ENCODE data around the gene TMSB15B. TPM values are rescaled to one million over a fixed set of nuclear protein-coding genes. Genes with fewer than 3 reads are reported as not detected.

TMSB15B gene
- total RNA-seq, 1 experiment from 2014 or later = 0.39 TPM

DNA sequence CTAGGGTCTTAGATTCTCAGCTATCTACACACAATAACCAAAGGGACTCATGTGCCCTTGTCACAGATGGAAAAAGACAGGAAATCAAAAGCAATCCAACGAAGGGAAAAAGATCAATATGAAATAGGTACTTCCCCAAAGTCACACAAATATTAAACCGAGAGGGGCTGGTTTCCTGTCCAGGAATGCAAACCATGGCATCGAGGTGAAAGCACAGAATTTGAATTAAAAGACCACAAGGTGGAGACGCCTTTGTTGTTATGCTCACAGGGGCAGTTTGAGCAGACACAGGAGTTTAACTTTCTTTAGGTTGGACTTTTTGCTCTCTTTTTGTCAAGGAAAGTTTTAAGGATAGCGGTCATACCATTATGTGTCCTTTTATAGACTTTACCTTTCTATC, 36.8 kb downstream of the TMSB15B start:
- H3K9me2 ChIP-seq (ENCODE audit: insufficient read depth) = no peaks in the 10 kb centered on the region
- no peaks in the 10 kb centered on the region for H3K79me2 ChIP-seq (ENCODE audit: insufficient read depth, low read length)
- TF ChIP-seq, protein P1, sequence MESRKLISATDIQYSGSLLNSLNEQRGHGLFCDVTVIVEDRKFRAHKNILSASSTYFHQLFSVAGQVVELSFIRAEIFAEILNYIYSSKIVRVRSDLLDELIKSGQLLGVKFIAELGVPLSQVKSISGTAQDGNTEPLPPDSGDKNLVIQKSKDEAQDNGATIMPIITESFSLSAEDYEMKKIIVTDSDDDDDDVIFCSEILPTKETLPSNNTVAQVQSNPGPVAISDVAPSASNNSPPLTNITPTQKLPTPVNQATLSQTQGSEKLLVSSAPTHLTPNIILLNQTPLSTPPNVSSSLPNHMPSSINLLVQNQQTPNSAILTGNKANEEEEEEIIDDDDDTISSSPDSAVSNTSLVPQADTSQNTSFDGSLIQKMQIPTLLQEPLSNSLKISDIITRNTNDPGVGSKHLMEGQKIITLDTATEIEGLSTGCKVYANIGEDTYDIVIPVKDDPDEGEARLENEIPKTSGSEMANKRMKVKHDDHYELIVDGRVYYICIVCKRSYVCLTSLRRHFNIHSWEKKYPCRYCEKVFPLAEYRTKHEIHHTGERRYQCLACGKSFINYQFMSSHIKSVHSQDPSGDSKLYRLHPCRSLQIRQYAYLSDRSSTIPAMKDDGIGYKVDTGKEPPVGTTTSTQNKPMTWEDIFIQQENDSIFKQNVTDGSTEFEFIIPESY (IDR thresholded peaks at IDR 0.05; ENCODE audit: extremely low read depth, insufficient replicate concordance, low read length) = no peak
- TF ChIP-seq FOSL1 (IDR thresholded peaks at IDR 0.05; ENCODE audit: low read depth) = no peak
- no peak overlapping the region for H3K4me3 ChIP-seq (replicated peaks in 1 of 2; ENCODE audit: low read depth in 1 of 2, low read length in 2 of 2)
- H3K36me3 ChIP-seq (ENCODE audit: control insufficient read depth in 1 of 2, insufficient read depth in 2 of 2, low read length in 2 of 2) = no peaks in the 10 kb centered on the region
- POLR2A ChIA-PET = no interaction called here
- DNase-seq (ENCODE audit: low read depth, low spot score) (no peak), ATAC-seq (no peak)
- H3K27ac ChIP-seq (ENCODE audit: low read depth, low read length) = no peak overlapping the region
- CTCF ChIA-PET = no interaction called here
- no peaks in the 10 kb centered on the region for H4K20me1 ChIP-seq (ENCODE audit: insufficient read depth)
- H3K9ac ChIP-seq (ENCODE audit: low read length) = no peak overlapping the region
- no peaks in the 10 kb centered on the region for H3K9me3 ChIP-seq (ENCODE audit: control insufficient read depth in 1 of 2, insufficient read depth in 1 of 2, low read depth in 1 of 2, low read length in 2 of 2)
- peaks cover 29% of the 10 kb centered on the region for H3K27me3 ChIP-seq (ENCODE audit: insufficient read depth, low read length)
- H3K4me2 ChIP-seq (ENCODE audit: low read length) = no peak overlapping the region
- RAD21 ChIA-PET (ENCODE audit: low non-redundant PET in 1 of 2, low total read pairs in 2 of 2, uncharacterized antibody in 2 of 2, unreplicated experiment in 2 of 2) = no interaction called here
- intact Hi-C loops (cut with micrococcal nuclease) = no loop called here
- no TSS peak for BruUV-seq (replicated peaks)
- H3K4me1 ChIP-seq (ENCODE audit: control insufficient read depth in 1 of 2, insufficient read depth in 2 of 2, low read length in 2 of 2) = no peaks in the 10 kb centered on the region
- no peak overlapping the region for H2AFZ ChIP-seq (ENCODE audit: low read depth, low read length, poor library complexity, severe bottlenecking)

DNA sequence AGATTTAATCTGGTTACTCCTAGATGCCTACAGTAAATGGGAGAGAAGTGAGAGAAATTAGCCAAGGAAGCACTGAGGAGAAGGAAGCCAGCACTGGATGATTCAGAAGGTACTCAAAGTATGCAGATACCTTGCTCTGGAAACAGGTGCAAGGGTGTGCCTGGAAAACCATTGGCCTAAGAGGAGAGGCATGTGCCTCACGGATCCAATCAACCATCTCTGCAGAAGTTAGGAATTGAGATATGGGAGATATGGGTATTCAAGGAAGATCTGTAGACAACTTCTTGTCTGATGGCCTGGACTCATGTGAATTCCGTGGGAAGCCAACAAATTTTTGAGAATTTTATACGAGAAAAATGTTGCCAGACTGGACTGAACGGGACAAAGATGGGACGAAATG, 46.4 kb downstream of the TMSB15B start:
- POLR2A ChIA-PET = no interaction called here
- DNase-seq (ENCODE audit: low read depth, low spot score) (no peak), ATAC-seq (no peak)
- Histone ChIP-seq H3K36me3 (ENCODE audit: control insufficient read depth in 1 of 2, insufficient read depth in 2 of 2, low read length in 2 of 2) (no peaks in the 10 kb centered on the region), H2AFZ (ENCODE audit: low read depth, low read length, poor library complexity, severe bottlenecking) (no peak overlapping the region), H3K4me1 (ENCODE audit: control insufficient read depth in 1 of 2, insufficient read depth in 2 of 2, low read length in 2 of 2) (no peaks in the 10 kb centered on the region), H3K27ac (ENCODE audit: low read depth, low read length) (no peak overlapping the region), H3K9ac (ENCODE audit: low read length) (no peak overlapping the region), H3K27me3 (ENCODE audit: insufficient read depth, low read length) (peaks cover 14% of the 10 kb centered on the region; the same call in 1 of the 2 replicates), H3K9me3 (ENCODE audit: control insufficient read depth in 1 of 2, insufficient read depth in 1 of 2, low read depth in 1 of 2, low read length in 2 of 2) (no peaks in the 10 kb centered on the region), H4K20me1 (ENCODE audit: insufficient read depth) (no peaks in the 10 kb centered on the region), H3K4me3 (replicated peaks in 1 of 2; ENCODE audit: low read depth in 1 of 2, low read length in 2 of 2) (no peak overlapping the region), H3K4me2 (ENCODE audit: low read length) (no peak overlapping the region), H3K79me2 (ENCODE audit: insufficient read depth, low read length) (no peaks in the 10 kb centered on the region), H3K9me2 (ENCODE audit: insufficient read depth) (no peaks in the 10 kb centered on the region)
- BruUV-seq (replicated peaks) = no TSS peak
- intact Hi-C loops (cut with micrococcal nuclease) = no loop called here
- RAD21 ChIA-PET (ENCODE audit: low non-redundant PET in 1 of 2, low total read pairs in 2 of 2, uncharacterized antibody in 2 of 2, unreplicated experiment in 2 of 2) = no interaction called here
- CTCF ChIA-PET = no interaction called here
- TF ChIP-seq, protein P2, sequence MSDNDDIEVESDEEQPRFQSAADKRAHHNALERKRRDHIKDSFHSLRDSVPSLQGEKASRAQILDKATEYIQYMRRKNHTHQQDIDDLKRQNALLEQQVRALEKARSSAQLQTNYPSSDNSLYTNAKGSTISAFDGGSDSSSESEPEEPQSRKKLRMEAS (IDR thresholded peaks at IDR 0.05) = no peak
- TF ChIP-seq EZH2 (IDR thresholded peaks at IDR 0.05) (no peak), POLR2AphosphoS5 (IDR thresholded peaks at IDR 0.05; ENCODE audit: low read depth, low read length) (no peak), TCF7L2 (IDR thresholded peaks at IDR 0.05; ENCODE audit: borderline replicate concordance, extremely low read depth, insufficient read depth, insufficient read length) (no peak)
- TF ChIP-seq, protein P3, sequence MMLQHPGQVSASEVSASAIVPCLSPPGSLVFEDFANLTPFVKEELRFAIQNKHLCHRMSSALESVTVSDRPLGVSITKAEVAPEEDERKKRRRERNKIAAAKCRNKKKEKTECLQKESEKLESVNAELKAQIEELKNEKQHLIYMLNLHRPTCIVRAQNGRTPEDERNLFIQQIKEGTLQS (IDR thresholded peaks at IDR 0.05) = no peak

Measured in HCT116 (cell line).